HEK293T (cell line): ENCODE results near the gene C5AR1.

ENCODE experiments used
- ARNT ChIP-seq: fragments of 450-650 bp; IDR thresholded peaks from 2 replicates; pipeline ENCODE4 v1.6.1; 2017; ENCODE audit warnings: mild to moderate bottlenecking
- BHLHE40 ChIP-seq: fragments of 450-650 bp; IDR thresholded peaks from 2 replicates; pipeline ENCODE4 v1.6.1; 2016; ENCODE audit warnings: mild to moderate bottlenecking, moderate library complexity, borderline replicate concordance
- CTBP1 ChIP-seq: fragments of 450-650 bp; IDR thresholded peaks from 2 replicates; pipeline ENCODE4 v1.6.1; 2016; ENCODE audit warnings: borderline replicate concordance
- ELF4 ChIP-seq: fragments of 450-650 bp; IDR thresholded peaks from 2 replicates; pipeline ENCODE4 v1.6.1; 2017; ENCODE audit warnings: antibody characterized with exemption
- FOXA1 ChIP-seq: fragments of 450-650 bp; IDR thresholded peaks from 2 replicates; pipeline ENCODE4 v1.6.1; 2016; ENCODE audit warnings: mild to moderate bottlenecking
- FOXM1 ChIP-seq: fragments of 450-650 bp; IDR thresholded peaks from 2 replicates; pipeline ENCODE4 v1.6.1; 2017; ENCODE audit warnings: mild to moderate bottlenecking, borderline replicate concordance
- HDGF ChIP-seq: fragments of 450-650 bp; IDR thresholded peaks from 2 replicates; pipeline ENCODE4 v1.6.1; 2017; ENCODE audit warnings: antibody characterized with exemption, borderline replicate concordance
- LEF1 ChIP-seq: fragments of 450-650 bp; IDR thresholded peaks from 2 replicates; pipeline ENCODE4 v1.6.1; 2017; ENCODE audit warnings: mild to moderate bottlenecking, borderline replicate concordance
- NFRKB ChIP-seq: fragments of 450-650 bp; IDR thresholded peaks from 2 replicates; pipeline ENCODE4 v1.6.1; 2016; ENCODE audit warnings: mild to moderate bottlenecking, moderate library complexity
- SP1 ChIP-seq: fragments of 450-650 bp; IDR thresholded peaks from 2 replicates; pipeline ENCODE4 v1.6.1; 2017
- SUZ12 ChIP-seq: fragments of 450-650 bp; IDR thresholded peaks from 2 replicates; pipeline ENCODE4 v1.6.1; 2016; ENCODE audit warnings: mild to moderate bottlenecking
- ZNF384 ChIP-seq: fragments of 450-650 bp; IDR thresholded peaks from 2 replicates; pipeline ENCODE4 v1.6.1; 2016
- TF ChIP-seq, protein P1 (sequence below): fragments of 450-650 bp; IDR thresholded peaks from 2 replicates; pipeline ENCODE4 v1.6.1; 2016

DNA sequence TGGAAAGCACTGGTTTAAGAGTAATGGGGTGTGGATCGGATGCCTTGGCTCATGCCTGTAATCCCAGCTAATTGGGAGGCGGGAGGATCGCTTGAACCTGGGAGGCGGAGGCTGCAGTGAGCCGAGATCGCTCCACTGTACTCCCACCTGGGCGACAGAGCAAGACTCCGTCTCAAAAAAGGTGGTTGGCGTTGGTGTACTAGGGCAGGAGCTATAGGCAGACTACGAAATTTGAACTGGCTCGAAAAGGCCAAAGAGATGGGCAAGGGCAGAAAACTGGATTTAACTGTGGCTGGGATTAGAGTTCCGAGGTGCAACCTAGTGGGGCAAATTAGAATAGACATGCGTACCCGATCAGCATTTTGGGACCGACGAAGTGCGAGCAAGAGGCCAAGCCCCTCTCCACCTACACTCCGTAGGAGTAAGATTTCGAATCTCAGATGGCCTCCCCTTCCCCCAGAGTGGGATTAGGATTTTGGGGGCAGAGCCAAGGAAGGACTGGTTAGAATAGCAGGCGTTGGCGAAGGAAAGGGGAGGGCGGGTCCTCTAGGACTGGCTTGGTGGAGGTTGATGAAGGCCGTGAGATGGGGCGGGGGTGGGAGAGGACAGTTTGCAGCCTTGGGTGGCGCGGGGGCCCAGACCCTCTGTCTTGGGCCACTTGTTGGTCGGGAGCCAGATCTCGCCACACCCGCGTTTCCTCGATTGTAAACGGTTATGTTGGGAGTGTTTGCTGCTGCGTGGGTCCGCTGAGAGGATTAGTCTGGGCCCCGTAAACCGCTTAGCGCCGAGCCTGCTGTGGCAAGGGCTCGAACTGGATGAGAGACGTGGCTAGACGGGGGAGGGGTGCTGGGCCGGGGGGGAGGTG lies 37.0 kb upstream of the C5AR1 start:
- TF ChIP-seq FOXM1 (no peak), ARNT (no peak), SP1 (no peak), SUZ12 (no peak), BHLHE40 (no peak), NFRKB (no peak), HDGF (no peak), LEF1 (no peak), FOXA1 (no peak), CTBP1 (no peak), ZNF384 (no peak), ELF4 (no peak)
- TF ChIP-seq, protein P1, sequence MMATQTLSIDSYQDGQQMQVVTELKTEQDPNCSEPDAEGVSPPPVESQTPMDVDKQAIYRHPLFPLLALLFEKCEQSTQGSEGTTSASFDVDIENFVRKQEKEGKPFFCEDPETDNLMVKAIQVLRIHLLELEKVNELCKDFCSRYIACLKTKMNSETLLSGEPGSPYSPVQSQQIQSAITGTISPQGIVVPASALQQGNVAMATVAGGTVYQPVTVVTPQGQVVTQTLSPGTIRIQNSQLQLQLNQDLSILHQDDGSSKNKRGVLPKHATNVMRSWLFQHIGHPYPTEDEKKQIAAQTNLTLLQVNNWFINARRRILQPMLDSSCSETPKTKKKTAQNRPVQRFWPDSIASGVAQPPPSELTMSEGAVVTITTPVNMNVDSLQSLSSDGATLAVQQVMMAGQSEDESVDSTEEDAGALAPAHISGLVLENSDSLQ = no peak
